Liver (tissue), 9 donors: ENCODE data around the gene ATP7B. TPM values are rescaled to one million over a fixed set of nuclear protein-coding genes. Genes with fewer than 3 reads are reported as not detected.

Experiments used
- DNase-seq: peaks from one replicate; pipeline ENCODE4 v3.0.0-alpha.2; 2017; ENCODE audit warnings: low spot score
- H3K27ac ChIP-seq, 2 donors: one replicate each; pipeline ENCODE4 v1.7.0; 2013; ENCODE audit warnings: inconsistent platforms in 2 of 2, low read length in 2 of 2, control low read depth in 1 of 2, low read depth in 1 of 2, mild to moderate bottlenecking in 1 of 2
- H3K27me3 ChIP-seq, 4 donors: one replicate each; pipeline versions ENCODE4 v1.6.1 to v1.7.0; 2013; ENCODE audit warnings: low read length in 3 of 4, inconsistent platforms in 1 of 4, mild to moderate bottlenecking in 1 of 4, moderate library complexity in 1 of 4; ENCODE audit not compliant: control insufficient read depth in 4 of 4, insufficient read depth in 4 of 4
- H3K36me3 ChIP-seq, 4 donors: one replicate each; pipeline versions ENCODE4 v1.6.1 to v1.7.0; 2013; ENCODE audit warnings: low read length in 3 of 4, mild to moderate bottlenecking in 3 of 4, low read depth in 1 of 4, moderate library complexity in 1 of 4; ENCODE audit not compliant: control insufficient read depth in 4 of 4, insufficient read depth in 3 of 4
- H3K4me1 ChIP-seq, 4 donors: one replicate each; pipeline versions ENCODE4 v1.6.1 to v1.7.0; 2013; ENCODE audit warnings: low read length in 3 of 4, mild to moderate bottlenecking in 3 of 4, moderate library complexity in 1 of 4; ENCODE audit not compliant: control insufficient read depth in 4 of 4, insufficient read depth in 4 of 4
- H3K4me3 ChIP-seq, 3 donors: one replicate each; pipeline versions ENCODE4 v1.6.1 to v1.7.0; 2013; ENCODE audit warnings: low read length in 3 of 3, control low read depth in 1 of 3, low read depth in 1 of 3, mild to moderate bottlenecking in 1 of 3
- H3K9ac ChIP-seq, 2 donors: one replicate each; pipeline ENCODE4 v1.7.0; 2013; ENCODE audit warnings: low read length in 2 of 2, mild to moderate bottlenecking in 2 of 2, moderate library complexity in 2 of 2, control low read depth in 1 of 2, low read depth in 1 of 2
- H3K9me3 ChIP-seq, 4 donors: one replicate each; pipeline versions ENCODE4 v1.6.1 to v1.7.0; 2013; ENCODE audit warnings: low read length in 3 of 4; ENCODE audit not compliant: control insufficient read depth in 4 of 4
- FOXA1 ChIP-seq: IDR thresholded peaks from 2 replicates; pipeline ENCODE4 v1.6.1; 2016; ENCODE audit warnings: antibody characterized with exemption
- FOXA2 ChIP-seq: IDR thresholded peaks from 2 replicates; pipeline ENCODE4 v1.6.1; 2016; ENCODE audit warnings: antibody characterized with exemption
- GABPA ChIP-seq, 2 donors: IDR thresholded peaks in 1 of 2; conservative IDR thresholded peaks in 1 of 2; 2 replicates each; pipeline ENCODE4 v1.6.1; 2016; ENCODE audit warnings: antibody characterized with exemption in 2 of 2, mild to moderate bottlenecking in 1 of 2, moderate library complexity in 1 of 2
- HNF4A ChIP-seq, 2 donors: conservative IDR thresholded peaks; 2 replicates each; pipeline ENCODE4 v1.6.1; 2016; ENCODE audit warnings: antibody characterized with exemption in 2 of 2, mild to moderate bottlenecking in 2 of 2
- HNF4G ChIP-seq: IDR thresholded peaks from 2 replicates; pipeline ENCODE4 v1.6.1; 2016; ENCODE audit warnings: antibody characterized with exemption
- JUND ChIP-seq, 2 donors: IDR thresholded peaks; 2 replicates each; pipeline ENCODE4 v1.6.1; 2016; ENCODE audit warnings: antibody characterized with exemption in 2 of 2
- NR2F2 ChIP-seq: IDR thresholded peaks from 2 replicates; pipeline ENCODE4 v1.6.1; 2016; ENCODE audit warnings: antibody characterized with exemption
- RAD21 ChIP-seq, 2 donors: IDR thresholded peaks; 2 replicates each; pipeline ENCODE4 v1.6.1; 2016; ENCODE audit warnings: antibody characterized with exemption in 2 of 2, mild to moderate bottlenecking in 2 of 2
- RXRA ChIP-seq, 2 donors: IDR thresholded peaks; 2 replicates each; pipeline ENCODE4 v1.6.1; 2017 to 2018; ENCODE audit warnings: antibody characterized with exemption in 2 of 2, mild to moderate bottlenecking in 1 of 2
- SP1 ChIP-seq: IDR thresholded peaks from 2 replicates; pipeline ENCODE4 v1.6.1; 2018; ENCODE audit warnings: antibody characterized with exemption, mild to moderate bottlenecking
- YY1 ChIP-seq: IDR thresholded peaks from 2 replicates; pipeline ENCODE4 v1.6.1; 2016; ENCODE audit warnings: antibody characterized with exemption, mild to moderate bottlenecking
- WGBS: extraction: QIAGEN DNeasy Blood & Tissue Kit; methylation state at CpG from one replicate; pipeline ENCODE4 v1.1.7; 2013; 5-methylcytosine and 5-hydroxymethylcytosine counted together
- polyA plus RNA-seq, 2 donors: library from polyadenylated mRNA; stranded (reverse) in 1 of 2; unstranded in 1 of 2; fragments of 200-250 nt in 1 of 2; fragments of >200 nt in 1 of 2; fragmentation: Nextera tagmentation in 1 of 2; extraction: Ambion mirVana in 1 of 2; gene quantifications; one replicate each; pipeline versions ENCODE4 v1.2.1 to v1.2.3, GENCODE V29; 2013 to 2015
- total RNA-seq, 2 donors: library from RNA; depleted of rRNA; stranded (reverse); fragments of >200 nt; gene quantifications; one replicate each; pipeline ENCODE4 v1.2.3, GENCODE V29; 2014
- TF ChIP-seq, protein P1 (sequence below): IDR thresholded peaks from 2 replicates; pipeline ENCODE4 v1.6.1; 2016; ENCODE audit warnings: antibody characterized with exemption
- TF ChIP-seq, protein P2 (sequence below): fragments of 150-350 bp; IDR thresholded peaks from 2 replicates; pipeline ENCODE4 v1.5.1; 2017; ENCODE audit warnings: improper control_type of control experiment, low read depth, low read length; ENCODE audit not compliant: missing input control
- TF ChIP-seq, protein P3 (sequence below): IDR thresholded peaks from 2 replicates; pipeline ENCODE4 v1.6.1; 2016; ENCODE audit warnings: antibody characterized with exemption, mild to moderate bottlenecking
- TF ChIP-seq, protein P4 (sequence below): IDR thresholded peaks from 2 replicates; pipeline ENCODE4 v1.6.1; 2016; ENCODE audit warnings: antibody characterized with exemption
- TF ChIP-seq, protein P5 (sequence below): IDR thresholded peaks from 2 replicates; pipeline ENCODE4 v1.6.1; 2016; ENCODE audit warnings: antibody characterized with exemption
- donor health status: healthy.
- donor health status: healthy.
- donor health status: healthy.
- donor health status: healthy.
- donor health status: healthy.

The ATP7B gene
- total and polyA plus RNA-seq, 4 donors, result 8.0 to 37.7 (median 22.1) TPM

DNA sequence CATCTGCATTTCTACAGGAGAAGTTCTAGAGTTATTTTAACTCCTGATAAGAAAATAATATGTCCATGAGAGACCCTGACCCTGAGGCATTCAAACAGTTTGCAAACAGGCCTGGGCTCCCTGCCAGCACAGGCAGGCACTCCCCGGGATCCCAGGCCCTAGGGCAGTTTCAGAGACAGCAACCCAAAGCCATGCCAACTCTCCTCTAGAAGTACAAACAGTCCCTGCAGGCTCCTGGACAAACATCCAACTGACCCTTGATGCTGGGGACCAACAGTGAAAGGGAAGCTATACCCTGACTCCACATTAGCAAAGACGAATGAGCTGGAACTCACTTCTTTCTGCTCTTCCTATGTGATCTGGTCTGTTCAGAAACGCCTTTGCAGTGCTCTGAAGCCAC is 104.7 kb downstream of the ATP7B start:
- WGBS, result 34% methylated on average over 3 of the region's 3 CpGs
- no peak overlapping the region for H3K27ac ChIP-seq
- H3K4me3 ChIP-seq, result no peak overlapping the region
- H3K36me3 ChIP-seq, result peaks cover 0 to 2% (median 0%) of the 10 kb centered on the region in 4 donors
- no peak overlapping the region for H3K9ac ChIP-seq
- peaks cover 3 to 15% (median 10%) of the 10 kb centered on the region in 4 donors for H3K4me1 ChIP-seq
- no peak for DNase-seq
- no peaks in the 10 kb centered on the region for H3K9me3 ChIP-seq
- no peaks in the 10 kb centered on the region for H3K27me3 ChIP-seq
- TF ChIP-seq HNF4G (no peak), RXRA (IDR thresholded peaks at IDR 0.05) (peak; percentile 12 to 55), HNF4A (conservative IDR thresholded peaks at IDR 0.05) (peak; percentile 67 to 70), YY1 (no peak), RAD21 (IDR thresholded peaks at IDR 0.05) (peak; percentile 26 to 44), JUND (IDR thresholded peaks at IDR 0.05) (peak in 1 of 2 donors; percentile 29), SP1 (peak; percentile 60), NR2F2 (no peak), FOXA2 (peak; percentile 12)

DNA sequence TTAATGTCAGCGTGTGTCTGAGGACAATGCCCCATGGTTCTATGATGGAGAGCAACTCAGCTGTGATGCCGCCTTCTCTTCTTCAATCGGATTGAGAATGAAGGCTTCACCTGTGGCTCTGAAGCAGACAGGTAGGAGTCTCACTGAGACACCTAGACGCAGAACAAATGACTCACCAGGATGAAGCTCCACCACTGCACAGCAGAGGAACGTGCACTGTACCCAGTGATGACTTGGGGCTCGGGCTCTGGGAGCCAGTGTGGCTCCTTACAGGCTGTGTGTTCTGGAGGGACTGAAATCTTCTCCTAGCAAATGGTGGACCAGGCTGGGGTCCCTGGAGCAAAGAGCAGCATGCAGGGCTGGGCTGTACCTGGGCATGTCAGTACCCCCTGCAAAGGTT is 105.5 kb downstream of the ATP7B start:
- H3K27me3 ChIP-seq, result no peaks in the 10 kb centered on the region
- TF ChIP-seq, protein P1, sequence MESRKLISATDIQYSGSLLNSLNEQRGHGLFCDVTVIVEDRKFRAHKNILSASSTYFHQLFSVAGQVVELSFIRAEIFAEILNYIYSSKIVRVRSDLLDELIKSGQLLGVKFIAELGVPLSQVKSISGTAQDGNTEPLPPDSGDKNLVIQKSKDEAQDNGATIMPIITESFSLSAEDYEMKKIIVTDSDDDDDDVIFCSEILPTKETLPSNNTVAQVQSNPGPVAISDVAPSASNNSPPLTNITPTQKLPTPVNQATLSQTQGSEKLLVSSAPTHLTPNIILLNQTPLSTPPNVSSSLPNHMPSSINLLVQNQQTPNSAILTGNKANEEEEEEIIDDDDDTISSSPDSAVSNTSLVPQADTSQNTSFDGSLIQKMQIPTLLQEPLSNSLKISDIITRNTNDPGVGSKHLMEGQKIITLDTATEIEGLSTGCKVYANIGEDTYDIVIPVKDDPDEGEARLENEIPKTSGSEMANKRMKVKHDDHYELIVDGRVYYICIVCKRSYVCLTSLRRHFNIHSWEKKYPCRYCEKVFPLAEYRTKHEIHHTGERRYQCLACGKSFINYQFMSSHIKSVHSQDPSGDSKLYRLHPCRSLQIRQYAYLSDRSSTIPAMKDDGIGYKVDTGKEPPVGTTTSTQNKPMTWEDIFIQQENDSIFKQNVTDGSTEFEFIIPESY, result no peak
- TF ChIP-seq, protein P2, sequence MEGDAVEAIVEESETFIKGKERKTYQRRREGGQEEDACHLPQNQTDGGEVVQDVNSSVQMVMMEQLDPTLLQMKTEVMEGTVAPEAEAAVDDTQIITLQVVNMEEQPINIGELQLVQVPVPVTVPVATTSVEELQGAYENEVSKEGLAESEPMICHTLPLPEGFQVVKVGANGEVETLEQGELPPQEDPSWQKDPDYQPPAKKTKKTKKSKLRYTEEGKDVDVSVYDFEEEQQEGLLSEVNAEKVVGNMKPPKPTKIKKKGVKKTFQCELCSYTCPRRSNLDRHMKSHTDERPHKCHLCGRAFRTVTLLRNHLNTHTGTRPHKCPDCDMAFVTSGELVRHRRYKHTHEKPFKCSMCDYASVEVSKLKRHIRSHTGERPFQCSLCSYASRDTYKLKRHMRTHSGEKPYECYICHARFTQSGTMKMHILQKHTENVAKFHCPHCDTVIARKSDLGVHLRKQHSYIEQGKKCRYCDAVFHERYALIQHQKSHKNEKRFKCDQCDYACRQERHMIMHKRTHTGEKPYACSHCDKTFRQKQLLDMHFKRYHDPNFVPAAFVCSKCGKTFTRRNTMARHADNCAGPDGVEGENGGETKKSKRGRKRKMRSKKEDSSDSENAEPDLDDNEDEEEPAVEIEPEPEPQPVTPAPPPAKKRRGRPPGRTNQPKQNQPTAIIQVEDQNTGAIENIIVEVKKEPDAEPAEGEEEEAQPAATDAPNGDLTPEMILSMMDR, result no peak
- TF ChIP-seq, protein P3, sequence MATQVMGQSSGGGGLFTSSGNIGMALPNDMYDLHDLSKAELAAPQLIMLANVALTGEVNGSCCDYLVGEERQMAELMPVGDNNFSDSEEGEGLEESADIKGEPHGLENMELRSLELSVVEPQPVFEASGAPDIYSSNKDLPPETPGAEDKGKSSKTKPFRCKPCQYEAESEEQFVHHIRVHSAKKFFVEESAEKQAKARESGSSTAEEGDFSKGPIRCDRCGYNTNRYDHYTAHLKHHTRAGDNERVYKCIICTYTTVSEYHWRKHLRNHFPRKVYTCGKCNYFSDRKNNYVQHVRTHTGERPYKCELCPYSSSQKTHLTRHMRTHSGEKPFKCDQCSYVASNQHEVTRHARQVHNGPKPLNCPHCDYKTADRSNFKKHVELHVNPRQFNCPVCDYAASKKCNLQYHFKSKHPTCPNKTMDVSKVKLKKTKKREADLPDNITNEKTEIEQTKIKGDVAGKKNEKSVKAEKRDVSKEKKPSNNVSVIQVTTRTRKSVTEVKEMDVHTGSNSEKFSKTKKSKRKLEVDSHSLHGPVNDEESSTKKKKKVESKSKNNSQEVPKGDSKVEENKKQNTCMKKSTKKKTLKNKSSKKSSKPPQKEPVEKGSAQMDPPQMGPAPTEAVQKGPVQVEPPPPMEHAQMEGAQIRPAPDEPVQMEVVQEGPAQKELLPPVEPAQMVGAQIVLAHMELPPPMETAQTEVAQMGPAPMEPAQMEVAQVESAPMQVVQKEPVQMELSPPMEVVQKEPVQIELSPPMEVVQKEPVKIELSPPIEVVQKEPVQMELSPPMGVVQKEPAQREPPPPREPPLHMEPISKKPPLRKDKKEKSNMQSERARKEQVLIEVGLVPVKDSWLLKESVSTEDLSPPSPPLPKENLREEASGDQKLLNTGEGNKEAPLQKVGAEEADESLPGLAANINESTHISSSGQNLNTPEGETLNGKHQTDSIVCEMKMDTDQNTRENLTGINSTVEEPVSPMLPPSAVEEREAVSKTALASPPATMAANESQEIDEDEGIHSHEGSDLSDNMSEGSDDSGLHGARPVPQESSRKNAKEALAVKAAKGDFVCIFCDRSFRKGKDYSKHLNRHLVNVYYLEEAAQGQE, result no peak
- TF ChIP-seq SP1, result no peak
- TF ChIP-seq, protein P4, sequence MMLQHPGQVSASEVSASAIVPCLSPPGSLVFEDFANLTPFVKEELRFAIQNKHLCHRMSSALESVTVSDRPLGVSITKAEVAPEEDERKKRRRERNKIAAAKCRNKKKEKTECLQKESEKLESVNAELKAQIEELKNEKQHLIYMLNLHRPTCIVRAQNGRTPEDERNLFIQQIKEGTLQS, result no peak
- TF ChIP-seq FOXA1, result no peak
- no peak for TF ChIP-seq GABPA (IDR thresholded peaks at IDR 0.05 in 1 of 2, conservative IDR thresholded peaks at IDR 0.05 in 1 of 2)
- no peak for TF ChIP-seq JUND (IDR thresholded peaks at IDR 0.05)
- no peak for TF ChIP-seq HNF4A (conservative IDR thresholded peaks at IDR 0.05)
- TF ChIP-seq, protein P5, sequence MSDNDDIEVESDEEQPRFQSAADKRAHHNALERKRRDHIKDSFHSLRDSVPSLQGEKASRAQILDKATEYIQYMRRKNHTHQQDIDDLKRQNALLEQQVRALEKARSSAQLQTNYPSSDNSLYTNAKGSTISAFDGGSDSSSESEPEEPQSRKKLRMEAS, result no peak
- TF ChIP-seq FOXA2, result no peak
- no peak for TF ChIP-seq NR2F2
- WGBS, result 78% methylated on average over 6 of the region's 6 CpGs
- peaks cover 0 to 2% (median 0%) of the 10 kb centered on the region in 4 donors for H3K36me3 ChIP-seq
- H3K27ac ChIP-seq, result no peak overlapping the region
- DNase-seq, result no peak
- peaks cover 3 to 15% (median 10%) of the 10 kb centered on the region in 4 donors for H3K4me1 ChIP-seq
- no peak overlapping the region for H3K9ac ChIP-seq
- no peak overlapping the region for H3K4me3 ChIP-seq
- H3K9me3 ChIP-seq, result no peaks in the 10 kb centered on the region
